ENCODE data around the gene CNGA3. TPM values are rescaled to one million over a fixed set of nuclear protein-coding genes. Genes with fewer than 3 reads are reported as not detected.

CNGA3 gene
- total RNA-seq, 2 experiments from 2014 or later = not detected

DNA sequence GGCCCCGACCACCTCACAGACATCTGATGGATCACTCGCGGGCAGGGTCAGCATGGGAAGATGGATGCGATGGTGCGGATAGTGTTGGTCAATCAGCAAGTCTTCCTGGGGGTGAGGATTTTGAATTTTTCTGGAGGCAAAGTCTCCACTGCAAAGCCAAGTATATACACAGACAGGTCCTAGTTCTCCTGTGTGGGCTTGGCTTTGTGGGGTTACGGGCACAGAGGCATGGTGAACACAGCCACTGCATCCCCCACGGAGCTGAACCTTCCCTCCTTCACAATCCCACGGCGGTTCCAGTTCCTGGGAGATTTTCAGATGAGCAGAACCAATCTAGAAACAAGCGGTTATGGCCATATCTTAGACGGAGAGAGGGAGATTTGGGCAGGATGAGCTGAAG is 35.8 kb downstream of the CNGA3 start:
- H3K36me3 Mint-ChIP-seq (ENCODE audit: low read depth) = no peaks in the 10 kb centered on the region
- H3K9me3 Mint-ChIP-seq = no peaks in the 10 kb centered on the region
- DNase-seq = no peak
- no peaks in the 10 kb centered on the region for H3K4me1 Mint-ChIP-seq (ENCODE audit: low read depth)
- no peak overlapping the region for H3K27ac Mint-ChIP-seq
- peaks cover 4% of the 10 kb centered on the region for H3K27me3 Mint-ChIP-seq (ENCODE audit: low read depth)
- no peak overlapping the region for H3K4me3 Mint-ChIP-seq
- intact Hi-C loops (cut with micrococcal nuclease) = loop anchor here (10.0 kb wide), 1 partner anchor 87 kb away; no protein-coding TSS in a partner anchor
- CTCF ChIA-PET = interaction anchor here (0.8 kb wide), 1 partner anchor 32 kb away, joined by 3 read pairs; no protein-coding TSS in a partner anchor

DNA sequence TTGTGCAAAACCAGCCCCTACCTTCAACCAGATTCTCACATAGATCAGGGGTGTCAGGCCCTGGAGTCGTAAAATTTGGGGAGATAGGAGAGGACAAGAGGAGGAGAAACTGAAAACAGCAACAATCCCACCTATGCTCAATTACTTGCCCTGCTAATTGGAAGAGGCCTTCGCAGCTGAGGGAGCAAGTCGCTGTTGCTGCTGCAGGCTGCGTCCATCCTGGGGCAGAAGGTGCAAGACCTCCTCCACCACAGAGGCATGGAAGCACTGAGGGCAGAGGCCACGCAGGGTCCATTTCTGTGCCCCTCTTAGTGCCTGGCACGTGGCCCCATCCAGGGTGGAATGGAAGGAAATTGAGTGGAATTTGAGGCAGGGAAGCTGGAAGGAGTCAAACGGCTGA is 36.5 kb downstream of the CNGA3 start:
- DNase-seq = no peak
- Mint-ChIP-seq H3K4me3 (no peak overlapping the region), H3K9me3 (no peaks in the 10 kb centered on the region), H3K27me3 (ENCODE audit: low read depth) (peaks cover 4% of the 10 kb centered on the region), H3K36me3 (ENCODE audit: low read depth) (no peaks in the 10 kb centered on the region), H3K27ac (no peak overlapping the region), H3K4me1 (ENCODE audit: low read depth) (no peaks in the 10 kb centered on the region)
- CTCF ChIA-PET = interaction anchor here (0.8 kb wide), 1 partner anchor 33 kb away, joined by 3 read pairs; no protein-coding TSS in a partner anchor
- intact Hi-C loops (cut with micrococcal nuclease) = loop anchor here (10.0 kb wide), 1 partner anchor 88 kb away; no protein-coding TSS in a partner anchor

- no peak overlapping the region for H3K4me3 Mint-ChIP-seq
Measured at GRCh38 chr2:98383166-98383565, 36.9 kb downstream of the CNGA3 start.

GRCh38 chr2:98385050-98385699 is 38.9 kb downstream of the CNGA3 start:
- H3K27me3 Mint-ChIP-seq (ENCODE audit: low read depth) = peaks cover 4% of the 10 kb centered on the region
- intact Hi-C loops (cut with micrococcal nuclease) = loop anchor here (1.0 to 10.0 kb wide), 4 partner anchors 90 to 793 kb away; no protein-coding TSS in a partner anchor
- H3K4me3 Mint-ChIP-seq = no peak overlapping the region
- no peaks in the 10 kb centered on the region for H3K4me1 Mint-ChIP-seq (ENCODE audit: low read depth)
- no peaks in the 10 kb centered on the region for H3K36me3 Mint-ChIP-seq (ENCODE audit: low read depth)
- CTCF ChIA-PET = interaction anchor here (0.6 to 4.0 kb wide), 13 partner anchors 12 to 685 kb away, joined by 3 to 14 read pairs (median 3); no protein-coding TSS in a partner anchor
- no peaks in the 10 kb centered on the region for H3K9me3 Mint-ChIP-seq
- peak; percentile 86 for DNase-seq
- no peak overlapping the region for H3K27ac Mint-ChIP-seq

More at GRCh38 chr2:98383166-98383565, 36.9 kb downstream of the CNGA3 start:
- Mint-ChIP-seq H3K27me3 (ENCODE audit: low read depth) (peaks cover 4% of the 10 kb centered on the region), H3K36me3 (ENCODE audit: low read depth) (no peaks in the 10 kb centered on the region), H3K27ac (no peak overlapping the region), H3K9me3 (no peaks in the 10 kb centered on the region), H3K4me1 (ENCODE audit: low read depth) (no peaks in the 10 kb centered on the region)
- CTCF ChIA-PET = no interaction called here
- no peak for DNase-seq
- intact Hi-C loops (cut with micrococcal nuclease) = loop anchor here (10.0 kb wide), 1 partner anchor 88 kb away; no protein-coding TSS in a partner anchor

GRCh38 chr2:98387478-98387877 is 41.2 kb downstream of the CNGA3 start:
- peaks cover 4% of the 10 kb centered on the region for H3K27me3 Mint-ChIP-seq (ENCODE audit: low read depth)
- intact Hi-C loops (cut with micrococcal nuclease) = loop anchor here (5.0 to 10.0 kb wide), 2 partner anchors 93 to 795 kb away; no protein-coding TSS in a partner anchor

GRCh38 chr2:98388081-98388480 is 41.8 kb downstream of the CNGA3 start:
- Mint-ChIP-seq H3K4me3 (no peak overlapping the region), H3K4me1 (ENCODE audit: low read depth) (no peaks in the 10 kb centered on the region), H3K36me3 (ENCODE audit: low read depth) (no peaks in the 10 kb centered on the region), H3K9me3 (no peaks in the 10 kb centered on the region), H3K27me3 (ENCODE audit: low read depth) (peaks cover 4% of the 10 kb centered on the region), H3K27ac (no peak overlapping the region)
- intact Hi-C loops (cut with micrococcal nuclease) = loop anchor here (5.0 to 10.0 kb wide), 2 partner anchors 93 to 796 kb away; no protein-coding TSS in a partner anchor
- no peak for DNase-seq
- CTCF ChIA-PET = interaction anchor here (0.6 to 4.0 kb wide), 3 partner anchors 14 to 688 kb away, joined by 3 to 11 read pairs (median 4); no protein-coding TSS in a partner anchor

More at GRCh38 chr2:98387478-98387877, 41.2 kb downstream of the CNGA3 start:
- no peak overlapping the region for H3K4me3 Mint-ChIP-seq
- CTCF ChIA-PET = interaction anchor here (0.6 to 4.0 kb wide), 4 partner anchors 33 to 687 kb away, joined by 3 to 11 read pairs (median 4); no protein-coding TSS in a partner anchor
- H3K27ac Mint-ChIP-seq = no peak overlapping the region
- H3K4me1 Mint-ChIP-seq (ENCODE audit: low read depth) = no peaks in the 10 kb centered on the region
- DNase-seq = no peak
- H3K9me3 Mint-ChIP-seq = no peaks in the 10 kb centered on the region
- H3K36me3 Mint-ChIP-seq (ENCODE audit: low read depth) = no peaks in the 10 kb centered on the region

GRCh38 chr2:98388601-98389250 is 42.5 kb downstream of the CNGA3 start:
- Mint-ChIP-seq H3K9me3 (no peaks in the 10 kb centered on the region), H3K27me3 (ENCODE audit: low read depth) (peaks cover 4% of the 10 kb centered on the region), H3K36me3 (ENCODE audit: low read depth) (no peaks in the 10 kb centered on the region), H3K4me3 (no peak overlapping the region), H3K27ac (no peak overlapping the region), H3K4me1 (ENCODE audit: low read depth) (no peaks in the 10 kb centered on the region)
- DNase-seq = no peak
- CTCF ChIA-PET = interaction anchor here (0.8 to 4.0 kb wide), 2 partner anchors 14 to 689 kb away, joined by 3 to 11 read pairs; no protein-coding TSS in a partner anchor
- intact Hi-C loops (cut with micrococcal nuclease) = loop anchor here (5.0 to 10.0 kb wide), 2 partner anchors 94 to 796 kb away; no protein-coding TSS in a partner anchor

GRCh38 chr2:98389251-98389605 is 43.0 kb downstream of the CNGA3 start:
- intact Hi-C loops (cut with micrococcal nuclease) = loop anchor here (5.0 to 10.0 kb wide), 2 partner anchors 94 to 797 kb away; no protein-coding TSS in a partner anchor
- H3K4me3 Mint-ChIP-seq = no peak overlapping the region
- no peaks in the 10 kb centered on the region for H3K4me1 Mint-ChIP-seq (ENCODE audit: low read depth)
- CTCF ChIA-PET = interaction anchor here (4.0 kb wide), 1 partner anchor 689 kb away, joined by 11 read pairs; no protein-coding TSS in a partner anchor
- peaks cover 4% of the 10 kb centered on the region for H3K27me3 Mint-ChIP-seq (ENCODE audit: low read depth)
- H3K36me3 Mint-ChIP-seq (ENCODE audit: low read depth) = no peaks in the 10 kb centered on the region
- H3K27ac Mint-ChIP-seq = no peak overlapping the region
- H3K9me3 Mint-ChIP-seq = no peaks in the 10 kb centered on the region
- no peak for DNase-seq

DNA sequence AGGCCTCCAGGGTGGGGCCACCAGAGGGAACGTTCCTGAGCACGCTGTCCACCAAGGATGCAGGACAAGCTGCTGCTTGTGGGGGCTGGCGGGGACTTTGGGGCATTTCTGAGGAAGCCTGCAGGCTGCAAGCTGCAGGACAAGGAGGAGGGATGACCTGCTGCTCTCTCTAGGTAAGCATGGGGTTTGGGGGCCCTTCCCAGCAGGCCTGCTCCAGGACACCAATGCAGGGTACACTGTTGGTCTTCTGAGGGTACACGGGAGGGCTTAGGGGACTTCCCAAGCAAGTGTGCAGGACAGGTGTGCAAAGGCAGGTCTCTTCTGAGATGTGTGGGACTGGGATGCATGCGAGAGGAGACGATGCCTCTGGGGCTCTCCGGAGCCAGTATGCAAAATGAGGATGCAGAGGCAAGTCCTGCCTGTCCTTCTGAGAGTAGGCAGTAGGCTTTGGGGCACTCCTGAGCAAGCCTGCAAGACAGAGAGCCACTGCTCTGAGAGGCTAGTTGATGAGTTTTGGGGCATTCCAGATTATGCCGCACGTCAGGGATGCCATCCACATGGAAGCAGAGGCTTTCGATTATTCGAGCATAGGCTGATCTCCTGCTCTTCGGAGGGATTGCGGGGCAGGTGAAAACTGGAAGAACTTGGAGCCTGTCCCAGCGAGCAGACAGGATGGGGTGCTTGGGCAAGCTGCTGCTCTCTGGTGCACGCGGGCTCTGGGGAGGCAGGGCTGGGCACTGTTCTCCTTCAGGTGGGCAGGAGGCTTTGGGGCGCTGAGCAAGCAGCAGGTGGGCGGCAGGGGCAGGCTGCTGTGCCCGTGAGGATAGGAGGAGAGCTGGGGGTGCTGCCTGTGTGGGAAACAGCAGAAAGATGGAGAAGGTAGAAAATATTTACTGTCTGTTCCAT is 44.6 kb downstream of the CNGA3 start:
- Mint-ChIP-seq H3K9me3 (no peaks in the 10 kb centered on the region), H3K27me3 (ENCODE audit: low read depth) (no peaks in the 10 kb centered on the region)
- CTCF ChIA-PET = no interaction called here

GRCh38 chr2:98391581-98392270 is 45.5 kb downstream of the CNGA3 start:
- H3K9me3 Mint-ChIP-seq = no peaks in the 10 kb centered on the region
- H3K27me3 Mint-ChIP-seq (ENCODE audit: low read depth) = peaks cover 5% of the 10 kb centered on the region
- CTCF ChIA-PET = interaction anchor here (0.6 kb wide), 1 partner anchor 135 kb away, joined by 4 read pairs; no protein-coding TSS in a partner anchor
- no peak for DNase-seq
- H3K4me1 Mint-ChIP-seq (ENCODE audit: low read depth) = no peaks in the 10 kb centered on the region
- no peak overlapping the region for H3K4me3 Mint-ChIP-seq
- intact Hi-C loops (cut with micrococcal nuclease) = no loop called here
- no peak overlapping the region for H3K27ac Mint-ChIP-seq
- H3K36me3 Mint-ChIP-seq (ENCODE audit: low read depth) = no peaks in the 10 kb centered on the region

More for the DNA sequence above, 44.6 kb downstream of the CNGA3 start:
- H3K27ac Mint-ChIP-seq = no peak overlapping the region
- intact Hi-C loops (cut with micrococcal nuclease) = no loop called here
- DNase-seq = no peak
- H3K4me3 Mint-ChIP-seq = no peak overlapping the region
- H3K36me3 Mint-ChIP-seq (ENCODE audit: low read depth) = no peaks in the 10 kb centered on the region
- H3K4me1 Mint-ChIP-seq (ENCODE audit: low read depth) = no peaks in the 10 kb centered on the region

- Mint-ChIP-seq H3K27ac (no peak overlapping the region), H3K4me3 (no peak overlapping the region), H3K9me3 (no peaks in the 10 kb centered on the region), H3K4me1 (ENCODE audit: low read depth) (no peaks in the 10 kb centered on the region), H3K27me3 (ENCODE audit: low read depth) (peaks cover 6% of the 10 kb centered on the region), H3K36me3 (ENCODE audit: low read depth) (no peaks in the 10 kb centered on the region)
- no peak for DNase-seq
- intact Hi-C loops (cut with micrococcal nuclease) = no loop called here
- CTCF ChIA-PET = interaction anchor here (0.7 to 1.3 kb wide), 2 partner anchors 19 to 586 kb away, joined by 3 read pairs; no protein-coding TSS in a partner anchor
Measured at GRCh38 chr2:98393354-98393753, 47.1 kb downstream of the CNGA3 start.
